HG03354 (cell line): ENCODE results near the gene MYO3B.
"Not testable (repeated sequence)": the region's sequence is repeated elsewhere in the genome, so short reads cannot be mapped to it uniquely, and the experiment has no call there.

Experiments
- ATAC-seq: cut with Tn5 transposase; IDR thresholded peaks from one replicate; pipeline ENCODE4 v1.9.1; 2021; ENCODE audit warnings: mild to moderate bottlenecking; ENCODE audit not compliant: unreplicated experiment, poor library complexity, severe bottlenecking

Gene MYO3B

GRCh38 chr2:170279615-170280014 lies 101.7 kb downstream of the MYO3B start:
- ATAC-seq, result not testable (repeated sequence)

GRCh38 chr2:170282851-170283250 lies 104.9 kb downstream of the MYO3B start:
- no peak for ATAC-seq

- ATAC-seq, result no peak
These were observed 106.3 kb downstream of the MYO3B start for GRCh38 chr2:170284205-170284604.

- no peak for ATAC-seq
These were observed 110.9 kb downstream of the MYO3B start for GRCh38 chr2:170288859-170289258.

GRCh38 chr2:170291474-170291873 lies 113.5 kb downstream of the MYO3B start:
- ATAC-seq, result no peak

- no peak for ATAC-seq
These were observed 114.5 kb downstream of the MYO3B start for GRCh38 chr2:170292415-170292814.

GRCh38 chr2:170297496-170297895 lies 119.5 kb downstream of the MYO3B start:
- ATAC-seq, result no peak

- ATAC-seq, result peak; percentile 80
These were observed 120.2 kb downstream of the MYO3B start for GRCh38 chr2:170298115-170298514.

GRCh38 chr2:170298861-170299429 lies 121.0 kb downstream of the MYO3B start:
- ATAC-seq, result no peak

GRCh38 chr2:170300993-170301392 lies 123.0 kb downstream of the MYO3B start:
- ATAC-seq, result no peak

GRCh38 chr2:170301626-170302025 lies 123.7 kb downstream of the MYO3B start:
- no peak for ATAC-seq

GRCh38 chr2:170305711-170306110 lies 127.8 kb downstream of the MYO3B start:
- no peak for ATAC-seq

- ATAC-seq, result no peak
These were observed 128.4 kb downstream of the MYO3B start for GRCh38 chr2:170306293-170306873.

- ATAC-seq, result no peak
These were observed 129.1 kb downstream of the MYO3B start for GRCh38 chr2:170307052-170307451.

- no peak for ATAC-seq
These were observed 129.8 kb downstream of the MYO3B start for GRCh38 chr2:170307555-170308351.

- ATAC-seq, result no peak
These were observed 133.0 kb downstream of the MYO3B start for GRCh38 chr2:170310876-170311502.

GRCh38 chr2:170313347-170313991 lies 135.5 kb downstream of the MYO3B start:
- no peak for ATAC-seq

- no peak for ATAC-seq
These were observed 136.0 kb downstream of the MYO3B start for GRCh38 chr2:170313992-170314348.

GRCh38 chr2:170314744-170315447 lies 136.9 kb downstream of the MYO3B start:
- ATAC-seq, result no peak

GRCh38 chr2:170320948-170321347 lies 143.0 kb downstream of the MYO3B start:
- no peak for ATAC-seq
